H9 (cell line): ENCODE measurements around the gene DYNC2H1. TPM values are rescaled to one million over a fixed set of nuclear protein-coding genes. Genes with fewer than 3 reads are reported as not detected.

ENCODE experiments used
- DNase-seq: peaks from one replicate; pipeline ENCODE4 v3.0.0-alpha.2; 2017
- H2AFZ ChIP-seq: one replicate; pipeline ENCODE4 v1.6.1; 2013; ENCODE audit warnings: mild to moderate bottlenecking, low read length, control low read depth, moderate library complexity
- H2AK5ac ChIP-seq: 2 replicates; pipeline ENCODE4 v1.6.1; 2013; ENCODE audit warnings: low read length, control low read depth, mixed read lengths; ENCODE audit not compliant: insufficient read length
- H2BK120ac ChIP-seq: one replicate; pipeline ENCODE4 v1.6.1; 2013; ENCODE audit warnings: low read depth, mild to moderate bottlenecking, low read length, control low read depth, inconsistent platforms; ENCODE audit not compliant: poor library complexity, severe bottlenecking
- H2BK12ac ChIP-seq: 2 replicates; pipeline ENCODE4 v1.6.1; 2013; ENCODE audit warnings: low read length, control low read depth, mixed read lengths, low read depth; ENCODE audit not compliant: insufficient read length
- H2BK15ac ChIP-seq: 2 replicates; pipeline ENCODE4 v1.6.1; 2013; ENCODE audit warnings: low read depth, low read length, control low read depth
- H2BK20ac ChIP-seq: one replicate; pipeline ENCODE4 v1.6.1; 2013; ENCODE audit warnings: low read depth, mild to moderate bottlenecking, low read length, control low read depth, inconsistent platforms; ENCODE audit not compliant: poor library complexity, severe bottlenecking
- H2BK5ac ChIP-seq: 2 replicates; pipeline ENCODE4 v1.6.1; 2013; ENCODE audit warnings: low read length, control low read depth, mixed read lengths; ENCODE audit not compliant: insufficient read length
- H3K14ac ChIP-seq: 2 replicates; pipeline ENCODE4 v1.6.1; 2013; ENCODE audit warnings: low read length, control low read depth; ENCODE audit not compliant: insufficient read depth
- H3K18ac ChIP-seq: 2 replicates; pipeline ENCODE4 v1.6.1; 2013; ENCODE audit warnings: low read depth, mild to moderate bottlenecking, mixed read lengths, low read length, control low read depth; ENCODE audit not compliant: insufficient read length
- H3K23ac ChIP-seq: 2 replicates; pipeline ENCODE4 v1.6.1; 2013; ENCODE audit warnings: low read length, control low read depth, mixed read lengths, low read depth; ENCODE audit not compliant: insufficient read length
- H3K23me2 ChIP-seq: 2 replicates; pipeline ENCODE4 v1.6.1; 2013; ENCODE audit warnings: low read depth, mild to moderate bottlenecking, mixed read lengths, low read length, control low read depth; ENCODE audit not compliant: insufficient read length, poor library complexity, severe bottlenecking
- H3K27ac ChIP-seq: 2 replicates; pipeline ENCODE4 v1.5.1; 2013; ENCODE audit warnings: low read length, control low read depth, mixed read lengths, low read depth; ENCODE audit not compliant: insufficient read length
- H3K27me3 ChIP-seq: 2 replicates; pipeline ENCODE4 v1.6.1; 2013; ENCODE audit warnings: low read length, control low read depth, inconsistent platforms; ENCODE audit not compliant: insufficient read depth
- H3K4ac ChIP-seq: 2 replicates; pipeline ENCODE4 v1.6.1; 2013; ENCODE audit warnings: low read depth, mild to moderate bottlenecking, control low read depth, inconsistent platforms, low read length, moderate library complexity
- H3K4me1 ChIP-seq: 2 replicates; pipeline ENCODE4 v1.6.1; 2013; ENCODE audit warnings: low read length, control low read depth, inconsistent platforms; ENCODE audit not compliant: insufficient read depth
- H3K4me2 ChIP-seq: 2 replicates; pipeline ENCODE4 v1.6.1; 2013; ENCODE audit warnings: low read length, control low read depth, mixed read lengths; ENCODE audit not compliant: insufficient read length, insufficient read depth
- H3K56ac ChIP-seq: 2 replicates; pipeline ENCODE4 v1.6.1; 2013; ENCODE audit warnings: low read depth, mild to moderate bottlenecking, mixed read lengths, low read length, control low read depth; ENCODE audit not compliant: insufficient read length
- H3K79me1 ChIP-seq: 2 replicates; pipeline ENCODE4 v1.6.1; 2013; ENCODE audit warnings: low read depth, mild to moderate bottlenecking, moderate library complexity, low read length, control low read depth, inconsistent platforms; ENCODE audit not compliant: insufficient read depth, poor library complexity, severe bottlenecking
- H3K79me2 ChIP-seq: 2 replicates; pipeline ENCODE4 v1.6.1; 2013; ENCODE audit warnings: low read length, control low read depth, inconsistent platforms; ENCODE audit not compliant: insufficient read depth
- H3K9ac ChIP-seq: 2 replicates; pipeline ENCODE4 v1.6.1; 2013; ENCODE audit warnings: low read length, control low read depth, mixed read lengths; ENCODE audit not compliant: insufficient read length; ENCODE audit errors: extremely low read depth
- H3K9me3 ChIP-seq: one replicate; pipeline ENCODE4 v1.6.1; 2013; ENCODE audit warnings: low read depth, low read length, inconsistent platforms; ENCODE audit not compliant: control insufficient read depth
- H3T11ph ChIP-seq: one replicate; pipeline ENCODE4 v1.6.1; 2013; ENCODE audit warnings: mild to moderate bottlenecking, low read length, control low read depth, inconsistent platforms
- H4K20me1 ChIP-seq: one replicate; pipeline ENCODE4 v1.6.1; 2013; ENCODE audit not compliant: control insufficient read depth, insufficient read length, insufficient read depth
- H4K5ac ChIP-seq: 2 replicates; pipeline ENCODE4 v1.6.1; 2013; ENCODE audit warnings: low read depth, mild to moderate bottlenecking, mixed read lengths, low read length, control low read depth; ENCODE audit not compliant: insufficient read length
- H4K8ac ChIP-seq: replicated peaks from 2 replicates; pipeline ENCODE4 v1.6.1; 2013; ENCODE audit warnings: low read length, control low read depth, mixed read lengths, low read depth; ENCODE audit not compliant: insufficient read length
- H4K91ac ChIP-seq: 2 replicates; pipeline ENCODE4 v1.6.1; 2013; ENCODE audit warnings: low read depth, mild to moderate bottlenecking, moderate library complexity, mixed read lengths, low read length, control low read depth; ENCODE audit not compliant: insufficient read length
- H3K27ac Mint-ChIP-seq, 3 experiments: 2 replicates in 2 of 3; 3 replicates in 1 of 3; pipeline ENCODE4 v1.8.0; 2020 to 2021; ENCODE audit warnings: mixed read lengths in 3 of 3, mild to moderate bottlenecking in 1 of 3, moderate library complexity in 1 of 3
- H3K27me3 Mint-ChIP-seq: 2 replicates; pipeline ENCODE4 v1.8.0; 2021; ENCODE audit warnings: low read depth, mild to moderate bottlenecking, moderate library complexity, mixed read lengths
- H3K36me3 Mint-ChIP-seq, 3 experiments: 2 replicates in 2 of 3; 3 replicates in 1 of 3; pipeline ENCODE4 v1.8.0; 2020 to 2021; ENCODE audit warnings: low read depth in 3 of 3, mixed read lengths in 3 of 3; ENCODE audit not compliant: insufficient read depth in 1 of 3
- H3K4me1 Mint-ChIP-seq, 2 experiments: 2 replicates each; pipeline ENCODE4 v1.8.0; 2020; ENCODE audit warnings: mixed read lengths in 2 of 2
- H3K4me3 Mint-ChIP-seq, 2 experiments: 2 replicates in 1 of 2; 3 replicates in 1 of 2; pipeline ENCODE4 v1.8.0; 2020 to 2021; ENCODE audit warnings: mild to moderate bottlenecking in 2 of 2, mixed read lengths in 2 of 2, moderate library complexity in 1 of 2
- H3K9me3 Mint-ChIP-seq, 2 experiments: 2 replicates in 1 of 2; 3 replicates in 1 of 2; pipeline ENCODE4 v1.8.0; 2020; ENCODE audit warnings: mild to moderate bottlenecking in 2 of 2, mixed read lengths in 2 of 2, moderate library complexity in 1 of 2
- WGBS: extraction: QIAGEN DNeasy Blood & Tissue Kit; methylation state at CpG from one replicate; pipeline ENCODE4 v1.1.7; 2013; ENCODE audit warnings: missing lambda C conversion rate, low lambda C conversion rate, mixed read lengths; ENCODE audit not compliant: insufficient read length; ENCODE audit errors: extremely low coverage; 5-methylcytosine and 5-hydroxymethylcytosine counted together
- total RNA-seq: library from RNA; stranded (reverse); gene quantifications from 2 replicates; pipeline ENCODE4 v1.2.1, GENCODE V29; 2021
- TF ChIP-seq, protein P1 (sequence below): fragments of 200-600 bp; sonication (generic); conservative IDR thresholded peaks from 3 replicates; pipeline ENCODE4 v1.8.0; 2021; ENCODE audit warnings: antibody characterized with exemption, mild to moderate bottlenecking

Gene DYNC2H1
- total RNA-seq, 1 experiment from 2014 or later: 13.2 TPM

DNA sequence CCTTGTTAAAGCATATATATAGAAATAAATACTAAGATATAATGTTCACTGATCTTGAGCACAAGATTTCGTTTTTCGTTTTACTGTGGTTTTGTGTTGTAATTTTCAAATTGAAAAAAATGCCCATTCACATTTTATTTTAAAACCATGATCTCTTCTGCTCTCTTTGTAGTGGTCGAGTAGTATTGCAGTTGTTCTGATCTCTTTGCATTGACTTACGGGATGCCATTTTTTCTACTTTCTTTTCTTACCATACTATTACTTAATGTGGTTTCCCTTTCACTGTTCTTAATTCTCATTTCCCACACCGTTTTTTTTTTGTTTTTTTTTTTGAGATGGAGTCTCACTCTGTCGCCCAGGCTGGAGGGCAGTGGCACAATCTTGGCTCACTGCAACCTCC, 289.6 kb downstream of the DYNC2H1 start:
- WGBS: no CpG with 5 or more reads among the region's 6 CpGs

More for the DNA sequence above, 289.6 kb downstream of the DYNC2H1 start:
- DNase-seq: no peak
- Histone ChIP-seq H3K23me2 (no peaks in the 10 kb centered on the region), H2AK5ac (no peak overlapping the region), H3K18ac (no peak overlapping the region), H3K9me3 (no peaks in the 10 kb centered on the region), H3K4me1 (no peaks in the 10 kb centered on the region), H2BK5ac (no peak overlapping the region), H3K79me1 (no peaks in the 10 kb centered on the region), H2BK120ac (no peak overlapping the region), H4K5ac (no peak overlapping the region), H3K4ac (no peak overlapping the region), H3K23ac (no peak overlapping the region), H4K8ac (no peak overlapping the region), H4K91ac (no peak overlapping the region), H3K27me3 (no peaks in the 10 kb centered on the region), H3K4me2 (no peak overlapping the region), H3K27ac (no peak overlapping the region), H2BK12ac (no peak overlapping the region), H3K79me2 (no peaks in the 10 kb centered on the region), H3T11ph (no peak overlapping the region), H2BK15ac (no peak overlapping the region), H4K20me1 (no peaks in the 10 kb centered on the region), H2AFZ (no peak overlapping the region), H3K56ac (no peak overlapping the region), H3K14ac (no peak overlapping the region), H2BK20ac (no peak overlapping the region), H3K9ac (no peak overlapping the region)
- Mint-ChIP-seq H3K36me3 (peaks cover 0 to 3% (median 2%) of the 10 kb centered on the region in 3 experiments; a peak in 1 of 7 replicates), H3K27me3 (no peaks in the 10 kb centered on the region), H3K9me3 (0 out of 5 replicates have a peak, but pooled peaks cover 0 to 2% of the 10 kb centered on the region in 2 experiments), H3K27ac (no peak overlapping the region), H3K4me3 (no peak overlapping the region), H3K4me1 (peaks cover 6% of the 10 kb centered on the region in 2 experiments; a peak in 1 of 4 replicates)
- TF ChIP-seq, protein P1, sequence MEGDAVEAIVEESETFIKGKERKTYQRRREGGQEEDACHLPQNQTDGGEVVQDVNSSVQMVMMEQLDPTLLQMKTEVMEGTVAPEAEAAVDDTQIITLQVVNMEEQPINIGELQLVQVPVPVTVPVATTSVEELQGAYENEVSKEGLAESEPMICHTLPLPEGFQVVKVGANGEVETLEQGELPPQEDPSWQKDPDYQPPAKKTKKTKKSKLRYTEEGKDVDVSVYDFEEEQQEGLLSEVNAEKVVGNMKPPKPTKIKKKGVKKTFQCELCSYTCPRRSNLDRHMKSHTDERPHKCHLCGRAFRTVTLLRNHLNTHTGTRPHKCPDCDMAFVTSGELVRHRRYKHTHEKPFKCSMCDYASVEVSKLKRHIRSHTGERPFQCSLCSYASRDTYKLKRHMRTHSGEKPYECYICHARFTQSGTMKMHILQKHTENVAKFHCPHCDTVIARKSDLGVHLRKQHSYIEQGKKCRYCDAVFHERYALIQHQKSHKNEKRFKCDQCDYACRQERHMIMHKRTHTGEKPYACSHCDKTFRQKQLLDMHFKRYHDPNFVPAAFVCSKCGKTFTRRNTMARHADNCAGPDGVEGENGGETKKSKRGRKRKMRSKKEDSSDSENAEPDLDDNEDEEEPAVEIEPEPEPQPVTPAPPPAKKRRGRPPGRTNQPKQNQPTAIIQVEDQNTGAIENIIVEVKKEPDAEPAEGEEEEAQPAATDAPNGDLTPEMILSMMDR: no peak
